GM21786 (cell line): Measurements from ENCODE around the gene ZNF354C.

Experiments used
- ATAC-seq: cut with Tn5 transposase; IDR thresholded peaks from one replicate; pipeline ENCODE4 v1.9.1; 2021; ENCODE audit not compliant: unreplicated experiment

ZNF354C gene

GRCh38 chr5:179127136-179128040 lies 67.2 kb downstream of the ZNF354C start:
- no peak for ATAC-seq

GRCh38 chr5:179128041-179128365 lies 67.8 kb downstream of the ZNF354C start:
- ATAC-seq: no peak

- no peak for ATAC-seq
These were observed 68.8 kb downstream of the ZNF354C start for GRCh38 chr5:179128976-179129375.

- no peak for ATAC-seq
These were observed 69.5 kb downstream of the ZNF354C start for GRCh38 chr5:179129607-179130071.

- no peak for ATAC-seq
These were observed 70.0 kb downstream of the ZNF354C start for GRCh38 chr5:179130101-179130681.

GRCh38 chr5:179131321-179131835 lies 71.2 kb downstream of the ZNF354C start:
- ATAC-seq: no peak

GRCh38 chr5:179131886-179132585 lies 71.9 kb downstream of the ZNF354C start:
- ATAC-seq: no peak

GRCh38 chr5:179132586-179133355 lies 72.6 kb downstream of the ZNF354C start:
- no peak for ATAC-seq
